ENCODE measurements around the gene KLF9.
A peak's percentile ranks its signal among the peaks of the same experiment; 100 is the strongest.

Gene KLF9

GRCh38 chr9:70421272-70422180, 7.1 kb upstream of the KLF9 start:
- DNase-seq, result peak; percentile 45

GRCh38 chr9:70420441-70421271, 6.2 kb upstream of the KLF9 start:
- DNase-seq, result no peak

GRCh38 chr9:70419556-70420440, 5.3 kb upstream of the KLF9 start:
- peak; percentile 84 for DNase-seq

- DNase-seq, result peak; percentile 86
These were observed 4.5 kb upstream of the KLF9 start for GRCh38 chr9:70418822-70419555.

GRCh38 chr9:70415476-70415875, 1.0 kb upstream of the KLF9 start:
- DNase-seq, result no peak

GRCh38 chr9:70415041-70415440, 584 bp upstream of the KLF9 start:
- no peak for DNase-seq

GRCh38 chr9:70413464-70413798, 1.0 kb downstream of the KLF9 start:
- no peak for DNase-seq

GRCh38 chr9:70412832-70413463, 1.5 kb downstream of the KLF9 start:
- peak; percentile 37 for DNase-seq

GRCh38 chr9:70411930-70412831, 2.3 kb downstream of the KLF9 start:
- DNase-seq, result peak; percentile 63

GRCh38 chr9:70411121-70411929, 3.1 kb downstream of the KLF9 start:
- peak; percentile 60 for DNase-seq

- no peak for DNase-seq
These were observed 4.1 kb downstream of the KLF9 start for GRCh38 chr9:70410368-70410767.

- no peak for DNase-seq
These were observed 4.7 kb downstream of the KLF9 start for GRCh38 chr9:70409800-70410199.

GRCh38 chr9:70409280-70409679, 5.2 kb downstream of the KLF9 start:
- DNase-seq, result no peak

- no peak for DNase-seq
These were observed 5.9 kb downstream of the KLF9 start for GRCh38 chr9:70408393-70409040.

- no peak for DNase-seq
These were observed 7.4 kb downstream of the KLF9 start for GRCh38 chr9:70407081-70407503.

GRCh38 chr9:70406434-70406862, 8.0 kb downstream of the KLF9 start:
- DNase-seq, result no peak

GRCh38 chr9:70405808-70406433, 8.5 kb downstream of the KLF9 start:
- DNase-seq, result no peak

- DNase-seq, result no peak
These were observed 10.2 kb downstream of the KLF9 start for GRCh38 chr9:70404261-70404660.
